Measurements from ENCODE around the gene APOL3.
"Not testable (repeated sequence)": the region's sequence is repeated elsewhere in the genome, so short reads cannot be mapped to it uniquely, and the experiment has no call there.

Gene APOL3

DNA sequence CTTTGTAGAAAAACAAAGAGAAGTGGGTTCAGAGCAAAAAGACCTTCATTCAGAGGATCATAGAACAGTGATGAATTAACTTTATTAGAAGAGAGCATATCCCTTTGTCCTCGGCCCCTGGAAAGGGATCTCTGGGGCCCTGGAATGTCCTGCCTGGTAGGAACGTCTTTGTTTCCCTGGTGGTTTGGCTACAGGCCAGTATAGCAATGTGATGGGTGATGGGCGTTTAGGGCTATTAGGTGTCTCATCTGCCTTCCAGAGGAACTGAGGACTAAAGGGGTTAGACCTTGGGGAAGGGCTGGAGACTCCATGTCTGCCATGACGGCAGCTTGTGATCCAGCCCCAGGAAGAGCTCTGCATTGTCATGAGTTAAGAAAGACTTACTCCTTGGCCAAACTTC, 32.0 kb upstream of the APOL3 start:
- DNase-seq, result no peak

DNA sequence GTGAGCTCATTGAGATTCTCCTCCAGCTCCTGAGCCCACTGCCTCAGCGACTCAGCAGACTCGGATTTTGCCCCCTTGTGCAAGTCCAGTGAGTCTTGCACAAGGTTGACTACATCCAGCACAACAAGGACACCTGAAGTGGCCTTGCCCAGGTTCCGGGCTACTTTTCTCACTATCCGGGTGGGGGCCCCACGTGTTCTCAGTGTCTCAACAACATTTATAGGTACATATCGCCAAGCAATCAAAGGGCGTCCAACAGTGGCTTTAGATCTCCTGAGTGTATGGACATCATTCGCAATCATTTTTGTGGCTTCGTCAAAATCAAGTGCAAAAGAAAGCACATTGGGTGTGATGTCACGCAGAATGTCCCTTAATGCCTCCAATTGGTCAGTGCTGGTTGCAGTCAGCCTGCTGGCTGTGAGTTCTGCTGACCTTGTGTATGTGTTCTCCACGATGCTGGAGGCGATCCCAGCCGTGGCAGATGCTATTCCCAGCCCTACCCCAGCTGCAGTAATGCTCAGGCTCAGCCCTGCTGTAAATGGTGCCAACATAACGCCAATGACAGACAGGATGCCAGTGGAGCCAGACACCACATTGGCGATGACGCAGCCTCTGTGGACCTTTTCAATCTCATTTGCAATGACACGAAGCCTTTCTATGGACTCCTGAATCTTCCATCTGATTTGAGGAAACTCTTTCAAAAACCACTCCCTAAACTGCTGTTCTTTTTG, 30.7 kb upstream of the APOL3 start:
- peak; percentile 83 for DNase-seq

DNA sequence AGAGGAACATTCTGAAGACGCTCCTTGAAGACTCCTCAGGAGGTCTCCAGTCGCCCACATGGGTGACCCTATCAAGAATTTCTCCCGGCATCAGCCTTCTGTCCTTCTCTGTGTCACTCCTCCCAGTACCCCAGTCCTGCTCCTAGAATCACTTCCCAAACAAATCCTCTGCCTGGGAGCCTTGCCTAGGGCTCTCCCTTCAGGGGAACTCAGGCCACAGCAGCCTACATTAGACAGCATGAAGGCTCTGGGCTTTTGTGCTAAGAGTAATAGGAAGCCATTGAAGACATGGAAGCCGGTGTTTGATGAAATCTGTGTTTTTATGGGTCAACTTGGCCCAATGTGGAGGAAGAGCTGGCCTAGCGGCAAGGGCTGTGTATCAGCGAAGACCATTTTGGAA, 27.3 kb upstream of the APOL3 start:
- DNase-seq, result not testable (repeated sequence)

DNA sequence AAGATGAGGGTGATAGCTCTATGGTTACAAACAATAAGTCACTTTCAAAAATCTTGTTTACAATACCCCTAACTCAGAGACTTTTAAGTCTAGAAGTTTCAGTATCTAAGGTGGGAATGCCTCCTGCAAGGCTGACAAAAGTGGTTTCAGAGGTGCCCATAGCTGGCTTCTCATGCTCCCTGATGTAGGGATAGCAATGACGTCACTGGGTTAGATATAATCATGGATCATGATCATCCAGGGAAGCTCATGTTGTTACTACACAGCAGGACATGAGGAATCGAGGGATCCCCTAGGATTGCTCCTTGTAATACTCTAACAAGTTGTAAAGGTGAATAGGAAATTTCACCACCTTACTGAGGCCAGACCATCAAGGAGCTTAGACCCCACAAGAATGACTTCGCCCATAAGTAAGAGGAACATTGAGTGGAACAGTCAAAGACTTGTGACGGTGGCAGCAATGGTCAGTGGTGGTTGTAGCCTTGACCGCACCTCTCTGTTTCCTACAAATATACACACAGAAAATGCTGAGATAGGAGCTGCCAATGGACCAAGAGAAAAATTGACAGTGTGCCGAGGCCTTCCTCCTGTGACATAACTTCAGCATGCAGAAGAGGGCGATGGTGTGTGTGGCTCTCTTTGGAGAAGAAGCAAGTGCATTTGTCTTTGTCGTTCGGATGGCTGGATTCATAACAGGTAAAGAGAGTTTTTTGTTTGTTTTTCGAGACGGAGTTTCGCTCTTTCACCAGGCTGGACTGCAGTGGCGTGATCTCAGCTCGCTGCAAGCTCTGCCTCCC, 25.5 kb upstream of the APOL3 start:
- DNase-seq, result no peak

DNA sequence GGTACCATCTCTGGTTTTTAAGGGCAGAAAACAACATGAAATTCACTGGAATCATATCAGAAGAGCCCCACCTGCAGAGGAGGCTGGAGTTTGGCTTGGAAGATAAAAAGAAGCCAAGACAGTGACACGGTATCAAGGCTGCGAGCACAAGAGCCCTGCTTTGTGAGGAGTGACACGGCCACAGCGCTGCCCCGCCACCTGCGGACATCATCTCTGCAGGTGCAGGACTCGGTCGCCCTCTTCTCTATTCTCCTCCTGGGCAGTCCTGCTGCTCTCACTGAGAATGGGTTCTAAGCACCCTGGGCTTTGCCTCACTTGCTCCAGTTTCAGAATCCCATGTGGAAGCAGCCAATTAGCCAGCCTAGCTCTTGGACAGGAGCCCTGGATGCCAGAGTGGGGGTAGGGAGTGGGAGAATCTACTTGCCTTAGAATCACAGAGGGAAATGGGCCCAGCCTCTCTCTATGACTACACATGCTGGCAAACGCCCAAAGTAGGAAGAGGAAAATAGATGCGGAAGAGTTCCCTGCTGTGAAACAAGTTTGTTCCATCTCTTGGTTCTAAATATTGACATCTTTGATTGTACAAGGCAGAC, 24.0 kb upstream of the APOL3 start:
- DNase-seq, result peak; percentile 36

DNA sequence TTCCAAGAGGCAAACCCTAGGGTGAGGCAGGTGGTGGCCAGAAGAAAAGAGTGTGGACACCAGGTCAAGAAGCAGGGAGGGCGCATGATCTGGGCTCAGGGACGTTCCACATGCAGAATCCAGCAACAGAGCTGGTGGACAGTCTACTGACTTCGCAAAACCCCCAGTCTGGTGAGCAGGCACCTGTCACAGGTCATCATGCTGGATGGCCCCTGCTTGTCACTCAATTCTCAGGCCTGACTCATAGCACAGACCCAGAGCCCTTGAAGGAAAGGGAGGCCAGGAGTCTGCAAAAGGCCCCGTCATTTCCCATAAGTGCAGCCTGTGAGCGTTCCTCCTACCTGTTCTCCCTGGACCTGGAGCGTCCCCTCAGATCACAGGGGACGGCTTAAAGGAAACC, 22.9 kb upstream of the APOL3 start:
- DNase-seq, result no peak

DNA sequence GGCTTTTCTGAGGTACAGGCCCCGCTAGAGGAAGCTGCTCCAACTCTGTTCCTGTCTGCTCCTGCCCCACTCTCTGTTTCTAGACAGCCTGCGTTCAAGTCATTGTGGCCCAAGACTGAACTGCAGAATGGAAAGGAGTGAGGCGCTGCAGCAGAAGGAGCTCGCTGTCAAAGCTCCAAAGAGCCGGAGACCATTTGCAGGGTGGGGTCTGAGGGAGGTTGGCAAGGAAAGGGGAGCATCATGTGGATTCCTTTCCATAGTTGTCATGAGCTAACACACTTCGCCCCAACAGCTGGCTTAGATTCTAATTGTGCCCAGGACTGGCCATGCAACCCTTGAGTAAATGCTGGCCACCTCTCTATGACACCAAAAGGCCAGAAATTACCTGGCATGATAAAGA, 22.3 kb upstream of the APOL3 start:
- no peak for DNase-seq

DNA sequence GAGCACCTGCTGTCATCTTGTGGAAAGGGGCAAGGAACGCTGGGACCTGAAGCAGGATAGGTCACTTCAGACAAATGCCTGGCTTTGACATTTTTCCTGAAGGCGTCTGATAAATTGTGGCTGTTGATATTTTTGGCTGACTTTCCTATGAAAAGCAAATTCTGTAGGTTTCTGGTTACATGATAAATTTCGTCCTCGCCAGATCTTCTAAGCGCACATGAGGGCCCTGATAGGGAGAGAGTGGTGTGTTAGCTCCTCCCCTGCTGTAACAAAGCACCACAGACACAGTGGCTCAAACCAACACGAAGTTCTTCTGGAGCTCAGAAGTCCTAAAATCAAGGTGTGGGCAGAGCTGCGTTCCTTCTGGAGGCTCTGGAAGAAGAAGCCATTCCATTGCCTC, 21.5 kb upstream of the APOL3 start:
- no peak for DNase-seq

DNA sequence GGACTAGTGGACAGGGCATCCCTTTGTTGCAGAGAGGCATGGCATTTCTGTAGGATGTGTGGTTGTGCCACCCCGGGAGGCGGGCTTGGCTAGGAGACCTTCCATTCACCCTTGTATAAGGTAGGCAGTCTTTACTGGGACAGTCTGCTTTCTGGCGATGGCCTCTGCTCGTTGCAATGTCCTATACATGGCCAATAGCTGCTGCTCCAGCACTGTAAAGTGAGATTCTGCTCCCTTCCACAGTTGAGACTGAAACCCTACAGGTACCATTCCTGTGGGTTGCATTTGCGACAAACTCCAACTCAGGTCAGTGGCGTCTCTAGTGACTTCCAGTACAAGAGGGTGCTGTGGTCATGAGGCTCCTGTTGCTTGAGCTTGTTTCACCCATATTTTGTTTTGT, 20.4 kb upstream of the APOL3 start:
- no peak for DNase-seq

DNA sequence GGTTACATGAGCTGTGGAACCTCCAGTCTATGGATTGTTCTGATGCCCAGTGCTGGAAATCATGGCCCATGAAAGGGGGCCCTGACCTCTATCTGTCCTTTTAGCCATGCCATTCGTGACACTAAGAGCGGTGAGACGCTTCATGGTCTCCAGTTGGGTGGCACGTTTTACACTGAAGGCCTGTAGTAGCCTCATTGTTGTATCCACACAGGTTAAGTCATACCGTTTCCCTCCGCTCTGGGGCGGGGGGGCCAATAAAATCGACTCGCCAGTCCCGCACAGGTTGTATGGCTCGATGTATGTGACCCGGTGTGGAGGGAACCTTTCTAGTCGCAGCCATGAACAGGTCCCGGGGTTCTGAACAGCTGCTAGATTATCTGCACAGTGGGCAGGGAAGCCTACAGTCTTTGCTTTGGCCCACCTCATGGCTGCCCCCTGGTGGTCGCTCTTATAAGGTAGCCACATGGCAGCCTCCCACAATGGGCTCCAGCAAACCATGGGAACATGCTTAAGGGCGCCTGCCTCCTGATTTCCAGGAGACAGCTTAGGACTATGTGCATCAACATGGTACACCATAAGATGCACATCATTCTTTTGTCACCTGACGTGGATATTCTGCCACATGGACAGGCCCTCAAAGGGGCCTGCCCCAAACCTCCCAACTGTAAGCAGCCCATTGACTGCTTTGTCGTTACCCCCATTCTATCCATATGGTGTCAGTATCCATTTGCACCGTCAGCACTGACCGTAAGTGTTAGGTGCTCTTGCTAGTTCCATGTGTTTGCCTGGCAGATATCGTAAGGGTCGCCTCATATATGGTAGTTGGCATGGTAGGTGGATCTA, 19.7 kb upstream of the APOL3 start:
- peak; percentile 41 for DNase-seq

DNA sequence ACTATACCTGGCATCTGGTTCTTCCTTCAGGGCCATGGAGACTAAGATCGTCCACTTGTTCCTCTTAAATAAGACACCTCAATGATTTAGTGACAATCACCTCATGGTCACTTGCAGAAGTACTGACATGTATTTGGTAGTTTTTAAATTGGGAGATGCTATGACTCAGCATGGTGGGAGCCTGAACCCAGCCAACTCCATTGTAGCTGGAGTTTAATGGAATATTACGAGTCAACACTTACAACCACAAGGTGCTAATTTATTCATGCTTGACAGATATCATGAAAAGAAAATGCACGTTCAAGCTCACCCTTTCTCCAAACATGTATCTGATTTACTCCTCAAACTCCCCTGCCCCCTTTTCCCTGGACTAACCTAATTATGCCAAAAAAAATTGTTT, 16.6 kb upstream of the APOL3 start:
- DNase-seq, result no peak

DNA sequence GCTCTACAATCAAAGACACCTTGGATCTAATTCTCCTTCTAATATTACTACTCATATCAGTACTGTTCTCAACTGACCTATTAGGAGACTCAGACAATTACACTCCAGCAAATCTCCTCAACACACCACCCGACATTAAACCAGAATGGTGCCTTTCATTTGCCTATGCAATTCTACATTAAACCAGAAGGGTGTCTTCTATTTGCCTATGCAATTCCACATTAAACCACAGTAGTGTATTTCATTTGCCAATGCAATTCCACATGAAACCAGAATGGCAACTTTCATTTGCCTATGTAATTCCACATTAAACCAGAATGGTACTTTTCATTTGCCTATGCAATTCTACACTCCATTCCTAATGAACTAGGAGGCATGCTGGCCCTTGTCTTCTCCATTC, 15.3 kb upstream of the APOL3 start:
- no peak for DNase-seq

DNA sequence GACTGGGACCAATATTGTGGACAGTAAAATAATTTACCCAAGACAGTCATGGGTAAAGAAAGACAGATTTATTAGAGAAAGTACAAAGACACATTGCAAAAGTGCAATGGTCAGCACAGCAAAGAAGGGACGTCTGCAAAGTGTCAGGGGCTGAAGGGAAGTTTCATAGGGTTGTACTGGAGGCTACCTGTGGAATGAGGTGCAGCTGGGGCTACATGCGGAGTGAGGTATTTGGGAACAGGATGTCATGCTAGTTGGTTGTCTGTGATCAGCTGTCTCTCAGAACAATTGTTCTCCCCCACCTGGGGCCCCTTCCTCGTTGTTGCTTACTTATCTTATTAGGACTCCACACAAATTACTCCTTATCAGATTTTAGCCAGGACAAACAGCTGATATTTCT, 11.4 kb upstream of the APOL3 start:
- DNase-seq, result no peak

DNA sequence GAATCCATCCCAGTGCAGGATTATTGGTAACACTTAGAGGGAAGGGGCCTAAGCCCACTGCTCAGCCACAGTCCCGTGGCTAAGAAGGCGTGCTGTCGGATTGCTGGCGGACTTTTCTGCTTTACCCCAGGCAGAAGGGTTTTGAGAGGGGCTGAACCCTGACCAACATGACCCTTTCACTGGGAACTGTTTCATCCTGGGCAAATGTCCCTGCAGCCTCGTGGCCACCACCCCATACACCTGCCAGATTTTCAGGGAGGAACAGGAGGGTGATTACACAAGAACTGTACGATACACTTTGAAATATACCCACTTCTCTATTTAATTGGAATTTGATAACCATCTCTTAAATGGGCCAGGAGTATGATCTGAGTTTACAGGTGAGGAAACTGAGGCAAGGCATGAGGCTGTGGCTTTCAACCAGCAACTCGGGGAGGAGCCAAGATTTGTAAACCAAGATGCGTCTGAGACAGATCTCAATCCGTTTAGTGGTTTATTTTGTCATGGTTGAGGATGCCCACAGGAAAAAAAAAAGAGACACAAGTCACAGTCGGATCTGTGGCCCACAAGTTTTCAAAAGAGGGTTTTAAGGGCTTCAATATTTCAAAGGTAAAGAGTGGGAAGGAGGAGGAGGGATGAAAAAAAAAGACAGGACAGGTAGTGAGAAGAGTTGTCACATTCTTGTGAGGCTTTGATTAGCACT, 6.1 kb upstream of the APOL3 start:
- no peak for DNase-seq

DNA sequence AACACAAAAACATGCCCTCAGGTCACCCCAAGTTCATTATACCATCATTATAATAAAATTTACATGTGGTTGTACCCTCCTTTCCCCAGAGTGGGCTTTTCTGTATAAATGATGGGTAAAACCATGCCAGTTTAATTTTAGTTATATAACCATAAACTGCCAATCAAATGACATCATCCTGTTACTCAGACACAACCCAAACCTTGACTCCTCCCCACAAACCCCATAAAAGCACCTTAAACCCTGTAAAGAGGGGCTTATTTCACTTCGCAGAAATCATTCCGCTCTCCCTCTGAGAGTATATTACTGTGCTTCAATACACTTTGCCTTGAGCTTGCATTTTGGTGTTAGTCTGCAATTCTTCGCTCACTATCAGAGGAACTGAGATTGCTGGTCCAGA, 5.5 kb upstream of the APOL3 start:
- no peak for DNase-seq

DNA sequence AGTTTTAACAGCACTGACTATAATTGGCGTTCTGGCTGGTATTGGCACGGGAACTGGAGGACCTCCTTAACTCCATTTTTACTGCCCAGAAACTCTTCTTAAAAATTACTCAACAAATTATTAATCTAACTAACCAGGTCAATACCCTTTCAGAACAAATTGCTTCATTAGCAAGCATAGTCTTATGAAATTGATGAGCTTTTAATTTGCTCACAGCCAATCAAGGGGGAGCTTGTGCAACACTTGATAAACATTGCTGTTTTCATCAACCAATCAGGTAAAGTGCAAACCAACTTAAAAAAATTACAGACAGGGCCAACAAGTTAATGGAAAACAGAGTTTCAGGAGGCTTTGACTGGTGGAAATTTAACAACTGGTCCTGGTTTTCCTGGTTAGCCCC, 4.6 kb upstream of the APOL3 start:
- no peak for DNase-seq

DNA sequence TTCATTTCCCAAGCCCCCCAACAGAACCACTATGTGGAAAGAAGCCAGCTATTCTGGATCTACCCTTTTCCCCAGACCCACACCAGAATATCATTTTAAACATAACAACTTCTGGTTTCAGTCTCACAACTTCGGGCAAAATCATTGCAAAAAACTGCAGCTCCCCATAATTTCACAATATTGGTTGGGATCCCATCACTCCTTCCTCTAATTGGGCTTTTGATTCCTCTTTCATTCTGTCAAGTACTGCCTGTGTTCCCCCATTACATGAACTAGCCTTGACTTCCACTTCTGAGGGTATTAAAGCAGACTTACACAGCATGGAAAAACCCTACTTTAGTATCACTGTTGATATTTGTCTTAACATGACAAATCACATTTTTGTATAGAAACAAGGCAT, 4.1 kb upstream of the APOL3 start:
- DNase-seq, result no peak

DNA sequence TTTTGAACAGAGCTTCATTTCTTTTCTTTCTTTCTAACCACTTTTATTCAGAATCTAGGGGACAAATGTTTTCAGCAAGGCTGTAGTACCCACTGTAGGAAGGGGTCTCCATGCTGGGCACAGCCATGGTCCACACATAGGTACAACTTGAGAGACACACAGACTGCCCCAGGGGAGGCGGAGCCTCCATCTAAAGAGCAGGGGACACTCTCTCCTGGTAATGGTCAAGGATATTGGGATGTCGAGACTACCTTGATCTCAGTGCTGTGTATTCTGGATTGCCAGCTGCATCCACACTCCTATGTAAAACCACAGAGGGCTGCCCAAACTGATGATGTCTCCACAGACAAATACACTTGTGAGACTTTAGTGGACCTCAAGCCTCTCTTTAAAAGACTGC, 2.9 kb upstream of the APOL3 start:
- no peak for DNase-seq

DNA sequence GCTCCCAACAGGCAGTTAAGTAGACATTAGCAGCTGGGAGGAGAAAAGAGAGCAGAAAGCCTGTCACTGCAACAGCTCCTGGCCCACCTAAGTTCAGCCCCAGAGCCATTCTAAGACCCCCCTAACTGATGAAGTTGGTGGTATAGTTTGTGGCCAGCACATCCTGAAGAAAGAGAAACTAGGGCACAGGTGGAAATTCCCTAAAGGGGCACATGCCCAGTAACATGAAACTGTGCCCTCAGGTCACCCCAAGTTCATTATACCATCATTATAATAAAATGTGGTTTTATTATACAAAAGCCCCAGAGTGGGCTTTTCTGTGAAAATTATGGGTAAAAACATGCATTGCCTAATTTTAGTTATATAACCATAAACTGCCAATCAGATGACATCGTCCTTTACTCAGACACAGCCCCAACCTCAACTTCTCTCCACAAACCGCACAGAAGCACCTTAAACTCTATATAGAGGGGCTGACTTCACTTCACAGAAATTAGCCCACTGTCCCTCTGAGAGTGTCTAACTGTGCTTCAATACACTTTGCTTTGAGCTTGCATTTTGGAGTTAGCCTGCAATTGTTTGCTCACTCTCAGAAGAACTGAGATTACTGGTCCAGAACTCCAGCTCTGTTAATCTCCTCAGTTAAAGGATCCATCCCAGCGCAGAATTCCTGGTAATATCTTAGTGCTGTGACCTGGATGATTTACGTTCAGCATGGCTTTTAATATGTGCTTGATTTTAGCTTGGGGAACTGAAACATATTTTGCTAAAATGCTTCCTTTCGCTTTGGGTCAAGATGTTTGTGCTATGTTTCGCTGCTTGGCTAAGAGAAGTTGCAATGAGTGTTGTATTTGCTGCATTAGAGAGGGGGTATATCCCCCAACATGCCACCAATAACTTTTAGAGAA, 1.8 kb upstream of the APOL3 start:
- DNase-seq, result no peak

DNA sequence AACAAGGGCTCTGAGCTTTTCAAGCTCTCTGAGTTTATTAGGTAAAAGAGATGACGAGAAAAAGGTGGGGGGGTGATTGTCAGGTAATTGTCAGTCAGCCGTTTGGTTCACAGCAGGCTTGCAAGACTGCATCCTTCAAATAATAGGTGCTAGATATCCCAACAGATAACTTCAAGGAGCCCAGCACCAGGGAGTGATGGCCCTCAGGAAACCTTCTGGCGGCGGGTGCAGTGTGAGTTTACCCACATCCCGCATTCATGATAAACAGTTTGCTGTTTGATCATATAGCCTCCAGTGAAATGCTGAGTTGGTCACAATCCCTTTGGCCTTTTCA, 1.2 kb upstream of the APOL3 start:
- DNase-seq, result not testable (repeated sequence)

DNA sequence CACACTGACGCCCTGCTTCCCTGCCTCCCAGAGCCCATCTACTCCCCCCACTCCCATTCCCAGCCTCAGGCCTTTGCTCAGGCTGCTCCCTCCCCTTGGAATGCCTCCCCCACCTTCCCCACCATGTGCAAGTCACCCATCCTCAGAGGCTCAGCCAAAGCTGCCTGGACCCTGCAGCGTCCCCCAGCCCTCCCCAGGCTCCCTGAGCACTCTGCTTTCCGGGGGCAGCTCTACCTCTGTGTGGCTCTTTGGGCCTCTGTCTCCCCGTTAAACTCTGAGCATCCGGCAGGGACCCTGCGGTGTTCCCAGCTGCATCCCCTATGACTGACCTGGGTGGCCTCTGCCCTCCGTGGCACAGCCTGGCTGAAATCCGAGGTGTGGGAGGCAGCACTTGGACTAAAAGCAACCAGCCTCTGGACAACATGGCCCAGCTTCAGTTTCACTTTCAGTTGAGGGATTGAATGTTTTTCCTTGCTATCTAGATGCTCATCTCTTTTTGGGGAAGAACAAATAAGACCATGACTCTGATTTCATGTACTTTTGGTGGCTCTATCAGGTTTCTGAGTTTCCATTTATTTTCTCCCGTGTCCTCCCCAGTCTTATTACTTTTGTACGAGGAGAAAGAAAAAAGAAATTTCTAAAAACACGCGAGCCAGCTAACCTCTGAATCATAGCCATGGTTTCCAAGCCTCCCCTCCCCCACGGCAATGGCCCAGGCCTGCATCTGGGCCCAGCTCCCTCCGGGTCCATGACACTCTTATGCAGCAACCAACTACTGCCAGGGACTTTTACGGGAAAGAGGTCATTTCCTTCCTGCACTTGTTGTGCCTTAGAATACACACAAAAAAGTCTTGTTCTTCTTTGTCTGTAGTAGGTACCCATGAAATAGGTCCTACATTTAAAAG, 3.8 kb downstream of the APOL3 start:
- peak; percentile 83 for DNase-seq

Data from midbrain (tissue), 1 donor.